Mammary microvascular endothelial cell (primary cell): ENCODE results near the gene NKIRAS1. TPM values are rescaled to one million over a fixed set of nuclear protein-coding genes. Genes with fewer than 3 reads are reported as not detected.

ENCODE experiments used
- total RNA-seq: library from RNA; depleted of rRNA; stranded (reverse); fragments of >200 nt; gene quantifications from 2 replicates; pipeline ENCODE4 v1.2.3, GENCODE V29; 2015

The NKIRAS1 gene
- total RNA-seq = 5.6 and 5.8 TPM in 2 replicates

DNA sequence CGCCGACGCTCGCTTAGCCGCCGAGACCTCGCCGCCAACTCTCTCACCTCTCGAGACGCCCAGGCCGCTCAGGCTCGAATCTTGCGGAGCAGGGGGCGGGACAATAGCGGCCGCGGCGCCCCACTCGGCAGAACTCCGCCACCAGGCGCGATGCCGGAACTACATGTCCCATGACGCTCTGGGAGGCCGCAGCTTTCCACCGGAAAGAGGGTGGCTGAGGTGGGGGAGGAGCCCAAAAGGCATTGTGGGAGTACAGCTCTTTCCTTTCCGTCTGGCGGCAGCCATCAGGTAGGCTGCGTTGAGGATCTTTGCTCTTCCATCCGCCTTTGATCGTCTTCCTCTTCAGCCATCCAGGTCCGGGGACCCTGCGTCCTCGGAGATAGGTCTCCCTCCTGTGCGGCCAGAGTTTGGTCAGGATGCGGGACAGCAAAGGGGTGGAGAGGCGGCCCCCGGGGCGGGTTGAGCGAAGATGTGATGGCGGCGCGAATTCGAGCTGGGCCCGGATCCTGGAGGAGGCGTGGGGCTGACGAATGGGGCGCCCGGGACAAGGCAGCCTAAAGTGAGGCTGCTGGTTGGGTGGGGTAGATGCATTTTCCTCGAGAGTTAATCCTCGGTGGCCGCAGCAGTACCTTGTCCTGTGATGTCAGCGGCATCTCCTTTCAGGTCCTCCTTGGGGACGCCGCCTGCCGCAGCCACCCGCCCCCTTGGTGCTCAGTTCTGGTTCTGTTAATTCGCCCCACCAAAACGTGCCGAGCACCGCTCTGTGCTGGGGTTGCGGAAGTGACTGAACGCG lies at the start of gene NKIRAS1, which contains the start of gene RPL15:
TSS of gene NKIRAS1 (minus strand) at position 105 of the 793 bp plus-strand sequence. CDS start 6,086 bp downstream, outside the sequence.
TSS of gene RPL15 (plus strand) at position 247 of the 793 bp plus-strand sequence. CDS start 728 bp downstream, outside the sequence.

DNA sequence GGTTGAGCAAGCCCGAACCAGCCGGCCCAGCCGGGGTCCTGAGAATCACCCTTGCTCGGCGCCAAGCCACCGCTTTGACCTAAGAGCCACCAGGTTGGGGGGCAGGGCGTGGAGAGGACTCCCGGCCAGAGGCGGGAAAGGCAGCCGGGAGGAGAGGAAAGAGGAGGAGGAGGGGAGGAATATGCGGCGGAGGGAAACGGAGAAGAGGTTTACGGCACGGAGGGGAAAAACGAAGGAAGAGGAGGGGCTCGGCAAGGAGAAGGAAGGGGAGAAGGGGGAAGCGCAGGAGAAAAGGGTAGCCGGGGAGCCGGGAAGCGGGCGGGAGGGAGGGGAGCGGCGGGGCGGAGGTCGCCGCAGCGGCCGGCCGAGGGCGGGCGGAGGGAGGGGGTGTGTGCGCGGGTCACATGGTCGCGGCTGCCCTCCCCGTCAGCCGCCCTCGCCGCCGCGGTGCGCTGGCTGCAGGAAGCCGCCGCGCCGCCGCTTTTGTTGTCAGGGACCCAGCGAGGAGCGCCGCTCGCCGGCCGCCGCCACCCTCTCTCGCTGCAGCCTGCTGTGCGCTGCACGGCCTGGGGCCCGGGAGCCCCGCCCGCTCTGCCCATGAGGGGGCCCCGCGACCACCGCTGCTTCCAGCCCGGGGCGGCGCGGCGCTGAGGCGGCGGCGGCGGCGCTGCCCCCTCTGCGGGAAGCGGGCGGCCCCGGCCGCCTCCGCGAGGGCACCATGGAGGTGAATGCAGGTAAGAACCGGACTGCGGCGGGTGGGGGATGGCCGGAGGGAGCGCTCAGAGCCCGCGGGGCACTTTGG lies 28.3 kb upstream of the NKIRAS1 start, which contains the start of gene NR1D2:
TSS of gene NR1D2 (plus strand) at position 426 of the 802 bp plus-strand sequence. CDS start at position 719, 293 bp downstream.

Other genes with a start within 250 kb of the NKIRAS1 start
- 99.5 and 141 TPM in 2 replicates for gene UBE2E1, start 111.0 kb downstream of the NKIRAS1 start, total RNA-seq
- 3,127 and 3,501 TPM in 2 replicates for gene RPL15, start 142 bp upstream of the NKIRAS1 start, total RNA-seq
- gene NR1D2, start 28.3 kb upstream of the NKIRAS1 start, total RNA-seq = 16.9 and 17.4 TPM in 2 replicates